ENCODE data around the gene WDR11.

The WDR11 gene

GRCh38 chr10:120953897-120954296 lies 102.7 kb downstream of the WDR11 start:
- no peak for TF ChIP-seq CTCF (IDR thresholded peaks at IDR 0.05; ENCODE audit: low read depth, low read length)
- no peak overlapping the region for H3K4me3 ChIP-seq (ENCODE audit: low read depth, low read length)
